Stomach smooth muscle (tissue), 2 donors: Measurements from ENCODE around the gene TTC14.
"Not testable (repeated sequence)": the region's sequence is repeated elsewhere in the genome, so short reads cannot be mapped to it uniquely, and the experiment has no call there.

Experiments used
- H3K27ac ChIP-seq: one replicate; pipeline ENCODE4 v1.7.0; 2013; ENCODE audit warnings: mild to moderate bottlenecking, low read length, inconsistent platforms
- H3K27me3 ChIP-seq, 2 donors: one replicate each; pipeline ENCODE4 v1.7.0; 2013; ENCODE audit warnings: low read length in 2 of 2; ENCODE audit not compliant: insufficient read depth in 2 of 2, control insufficient read depth in 1 of 2
- H3K36me3 ChIP-seq, 2 donors: one replicate each; pipeline ENCODE4 v1.7.0; 2013; ENCODE audit warnings: low read length in 2 of 2; ENCODE audit not compliant: control insufficient read depth in 2 of 2, insufficient read depth in 2 of 2
- H3K4me1 ChIP-seq: one replicate; pipeline ENCODE4 v1.7.0; 2013; ENCODE audit warnings: low read length; ENCODE audit not compliant: control insufficient read depth, insufficient read depth
- H3K4me3 ChIP-seq, 2 donors: one replicate each; pipeline ENCODE4 v1.7.0; 2013; ENCODE audit warnings: low read length in 2 of 2
- H3K9ac ChIP-seq, 2 donors: one replicate each; pipeline ENCODE4 v1.7.0; 2013; ENCODE audit warnings: low read length in 2 of 2, mild to moderate bottlenecking in 1 of 2
- H3K9me3 ChIP-seq, 2 donors: one replicate each; pipeline ENCODE4 v1.7.0; 2013; ENCODE audit warnings: low read length in 2 of 2; ENCODE audit not compliant: control insufficient read depth in 2 of 2
- donor health status: healthy.
- donor health status: Pancreatic carcinoma.

Gene TTC14, protein sequence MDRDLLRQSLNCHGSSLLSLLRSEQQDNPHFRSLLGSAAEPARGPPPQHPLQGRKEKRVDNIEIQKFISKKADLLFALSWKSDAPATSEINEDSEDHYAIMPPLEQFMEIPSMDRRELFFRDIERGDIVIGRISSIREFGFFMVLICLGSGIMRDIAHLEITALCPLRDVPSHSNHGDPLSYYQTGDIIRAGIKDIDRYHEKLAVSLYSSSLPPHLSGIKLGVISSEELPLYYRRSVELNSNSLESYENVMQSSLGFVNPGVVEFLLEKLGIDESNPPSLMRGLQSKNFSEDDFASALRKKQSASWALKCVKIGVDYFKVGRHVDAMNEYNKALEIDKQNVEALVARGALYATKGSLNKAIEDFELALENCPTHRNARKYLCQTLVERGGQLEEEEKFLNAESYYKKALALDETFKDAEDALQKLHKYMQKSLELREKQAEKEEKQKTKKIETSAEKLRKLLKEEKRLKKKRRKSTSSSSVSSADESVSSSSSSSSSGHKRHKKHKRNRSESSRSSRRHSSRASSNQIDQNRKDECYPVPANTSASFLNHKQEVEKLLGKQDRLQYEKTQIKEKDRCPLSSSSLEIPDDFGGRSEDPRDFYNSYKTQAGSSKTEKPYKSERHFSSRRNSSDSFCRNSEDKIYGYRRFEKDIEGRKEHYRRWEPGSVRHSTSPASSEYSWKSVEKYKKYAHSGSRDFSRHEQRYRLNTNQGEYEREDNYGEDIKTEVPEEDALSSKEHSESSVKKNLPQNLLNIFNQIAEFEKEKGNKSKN

DNA sequence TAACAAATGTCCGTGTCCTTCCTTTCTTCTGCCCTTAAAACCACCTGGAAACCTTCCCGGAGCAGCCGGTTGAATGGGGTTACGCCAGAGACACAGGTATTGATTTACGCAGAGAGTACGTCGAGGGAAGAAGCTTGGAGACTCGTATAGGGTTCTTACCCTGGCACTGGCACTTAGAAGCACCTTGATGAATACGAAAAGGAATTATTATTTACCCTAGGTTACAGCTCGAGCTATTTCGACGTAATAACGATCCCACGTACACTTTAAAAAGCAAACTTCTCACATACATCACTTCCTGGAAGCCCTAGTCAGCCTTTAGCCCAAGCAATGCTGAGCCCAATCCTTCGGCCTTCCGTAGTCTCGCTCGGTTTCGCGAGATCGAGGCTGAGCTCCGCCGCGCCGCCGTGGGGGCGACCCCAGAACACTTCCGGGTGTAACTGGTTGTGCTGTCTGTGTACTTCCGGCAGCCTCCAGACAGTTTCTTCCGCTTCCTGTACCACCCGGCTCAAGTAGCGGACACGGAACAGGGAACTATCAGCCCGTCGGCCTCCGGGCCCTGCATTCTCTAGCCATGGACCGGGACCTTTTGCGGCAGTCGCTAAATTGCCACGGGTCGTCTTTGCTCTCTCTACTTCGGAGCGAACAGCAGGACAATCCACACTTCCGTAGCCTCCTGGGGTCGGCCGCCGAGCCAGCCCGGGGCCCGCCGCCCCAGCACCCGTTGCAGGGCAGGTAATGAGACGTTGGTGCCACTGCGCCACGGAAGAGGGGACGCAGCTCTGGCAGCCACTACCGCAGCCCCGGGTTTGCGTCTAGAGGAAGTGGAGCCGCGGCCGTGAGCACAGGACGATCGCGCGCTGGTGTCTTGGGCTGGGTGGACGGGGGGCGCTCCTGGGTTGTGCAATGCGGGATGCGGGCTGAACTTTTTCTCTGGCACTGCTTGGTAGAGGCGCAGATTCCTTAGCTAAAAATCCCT is at the start of gene TTC14:
Gene TTC14, plus strand, starts transcription at position 476 of the 979 bp plus-strand sequence. Its CDS starts 99 bp downstream, at position 575.
- Histone ChIP-seq H3K27ac (peak within 1 kb of the TSS; percentile 32), H3K36me3 (peaks cover 5 to 21% of the 10 kb centered on the region in 2 donors), H3K9ac (peak within 1 kb of the TSS; percentile 79 to 84), H3K27me3 (no peaks in the 10 kb centered on the region), H3K9me3 (peaks cover 0 to 2% of the 10 kb centered on the region in 2 donors), H3K4me1 (no peaks in the 10 kb centered on the region), H3K4me3 (peak within 1 kb of the TSS; percentile 90 to 99)

DNA sequence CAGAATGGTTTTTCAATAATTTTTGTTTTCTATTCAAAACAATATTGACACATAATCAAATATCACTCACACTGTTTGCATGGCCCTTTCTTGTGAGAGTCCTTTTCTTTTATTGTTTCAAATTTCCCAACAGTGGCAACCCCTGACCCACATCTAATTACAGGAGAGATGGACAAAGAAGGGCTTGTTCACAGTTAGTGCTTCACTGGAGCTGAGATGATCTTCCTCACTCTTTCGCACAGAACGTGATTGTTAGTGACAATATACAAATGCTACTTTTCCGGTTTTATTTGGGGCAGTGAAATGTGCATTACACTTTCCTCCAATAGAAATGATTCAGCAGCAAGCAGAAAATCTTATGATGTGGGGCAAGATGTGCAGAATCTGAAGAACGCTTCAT is 38.6 kb upstream of the TTC14 start:
- Histone ChIP-seq H3K4me1 (no peaks in the 10 kb centered on the region), H3K9me3 (no peaks in the 10 kb centered on the region), H3K27ac (no peak overlapping the region), H3K27me3 (no peaks in the 10 kb centered on the region), H3K4me3 (no peak overlapping the region), H3K36me3 (no peaks in the 10 kb centered on the region), H3K9ac (no peak overlapping the region)

DNA sequence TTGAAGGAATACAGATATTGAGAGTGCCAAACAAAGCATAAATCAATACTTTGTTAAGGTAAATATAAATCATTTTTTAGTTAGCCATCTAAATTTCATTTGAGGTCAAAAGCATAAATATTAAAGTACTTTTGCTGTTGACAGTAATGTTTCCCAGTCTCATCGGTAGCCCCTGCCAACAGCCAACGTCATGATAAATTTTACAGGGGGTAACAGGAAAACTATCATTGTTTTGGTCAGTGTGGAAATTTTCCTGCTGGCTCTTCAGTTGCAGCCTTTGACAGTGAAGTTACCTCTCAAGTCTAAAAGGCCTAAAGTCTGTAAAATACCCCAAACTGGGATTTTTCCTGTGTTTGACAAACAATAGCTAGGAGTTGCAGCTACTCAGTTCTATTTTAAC is 37.3 kb upstream of the TTC14 start:
- no peaks in the 10 kb centered on the region for H3K27me3 ChIP-seq
- no peak overlapping the region for H3K9ac ChIP-seq
- no peaks in the 10 kb centered on the region for H3K9me3 ChIP-seq
- H3K4me3 ChIP-seq, result no peak overlapping the region
- H3K4me1 ChIP-seq, result no peaks in the 10 kb centered on the region
- no peaks in the 10 kb centered on the region for H3K36me3 ChIP-seq
- H3K27ac ChIP-seq, result no peak overlapping the region

DNA sequence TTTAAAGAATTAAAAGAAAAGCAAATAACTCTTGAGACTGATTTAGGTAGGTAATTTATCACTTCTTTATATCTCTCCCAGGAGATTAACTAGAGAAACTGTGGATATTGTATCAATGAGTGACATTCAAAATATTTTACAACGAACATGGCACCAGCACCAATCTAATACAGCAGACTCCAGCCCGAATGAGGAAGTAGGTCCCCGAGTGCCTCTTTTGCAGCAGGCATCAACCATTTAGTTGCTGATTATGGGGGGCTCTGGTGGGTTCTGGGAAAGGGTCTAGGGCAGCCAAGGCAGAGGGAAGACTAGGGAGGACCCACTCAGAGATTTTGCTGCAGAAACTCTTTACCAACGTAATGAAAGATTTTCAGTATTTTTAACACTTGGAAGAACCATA is 31.7 kb upstream of the TTC14 start:
- H3K27ac ChIP-seq, result no peak overlapping the region
- H3K9ac ChIP-seq, result no peak overlapping the region
- H3K4me1 ChIP-seq, result no peaks in the 10 kb centered on the region
- H3K36me3 ChIP-seq, result no peaks in the 10 kb centered on the region
- H3K4me3 ChIP-seq, result no peak overlapping the region
- no peaks in the 10 kb centered on the region for H3K27me3 ChIP-seq
- H3K9me3 ChIP-seq, result peaks cover 0 to 4% of the 10 kb centered on the region in 2 donors

DNA sequence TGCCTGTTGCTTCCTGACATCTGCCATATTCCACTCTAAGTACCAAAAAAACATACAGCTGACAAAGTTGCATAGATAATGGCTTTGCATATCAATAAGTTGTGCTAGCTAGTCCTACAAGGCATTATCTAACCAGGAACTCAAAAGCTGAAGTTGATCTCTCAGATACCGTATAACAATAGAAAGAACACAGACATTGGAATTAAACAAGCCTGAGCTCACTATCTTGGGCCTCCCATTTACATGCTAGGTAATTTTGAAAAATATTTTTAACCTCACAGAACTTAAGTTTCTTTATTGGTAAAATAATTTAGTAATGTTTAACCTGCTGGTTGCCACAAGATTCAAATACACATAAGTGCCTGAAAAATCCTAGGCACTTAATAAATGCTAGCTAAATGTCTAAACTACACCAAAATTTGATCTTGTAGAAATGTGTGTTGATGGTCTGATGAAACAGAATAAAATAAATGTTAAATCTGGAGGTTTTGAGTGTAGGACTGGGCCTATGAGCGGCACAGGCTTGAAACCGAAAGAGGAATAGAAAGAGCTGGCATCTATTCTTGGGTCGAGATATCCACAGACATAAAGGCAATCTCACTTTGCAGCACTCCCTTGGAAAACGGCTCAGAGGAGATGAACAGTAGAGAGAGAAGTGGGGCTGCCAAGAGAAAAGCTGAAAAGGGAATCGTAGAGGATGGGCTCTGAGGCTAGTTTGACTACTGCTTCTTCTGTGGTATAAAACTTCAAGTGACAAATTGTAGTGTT is 29.9 kb upstream of the TTC14 start:
- Histone ChIP-seq H3K9me3 (peaks cover 0 to 4% of the 10 kb centered on the region in 2 donors), H3K4me1 (no peaks in the 10 kb centered on the region), H3K36me3 (no peaks in the 10 kb centered on the region), H3K27me3 (no peaks in the 10 kb centered on the region), H3K27ac (no peak overlapping the region), H3K4me3 (no peak overlapping the region), H3K9ac (no peak overlapping the region)

DNA sequence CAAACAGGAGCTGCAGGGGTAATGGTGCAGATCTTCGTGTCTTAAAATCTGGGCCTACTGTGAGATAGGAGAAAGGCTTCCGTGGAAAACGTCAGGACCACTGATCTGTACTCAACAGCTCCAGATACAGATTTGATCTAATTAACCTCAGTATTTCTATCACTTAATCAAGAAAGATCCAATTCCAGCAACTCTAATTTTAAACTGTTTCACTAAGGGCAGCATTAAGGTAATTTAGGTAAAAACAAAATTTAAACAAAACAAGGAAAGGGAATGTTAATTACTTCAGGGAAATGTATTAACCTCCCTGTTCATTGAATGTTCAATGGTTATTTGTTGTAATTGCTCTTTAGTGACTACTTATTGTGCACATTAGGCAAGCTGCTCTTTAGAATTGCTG is 26.4 kb upstream of the TTC14 start:
- Histone ChIP-seq H3K9me3 (peaks cover 0 to 4% of the 10 kb centered on the region in 2 donors), H3K9ac (no peak overlapping the region), H3K4me1 (no peaks in the 10 kb centered on the region), H3K36me3 (no peaks in the 10 kb centered on the region), H3K27me3 (no peaks in the 10 kb centered on the region), H3K4me3 (no peak overlapping the region), H3K27ac (no peak overlapping the region)

DNA sequence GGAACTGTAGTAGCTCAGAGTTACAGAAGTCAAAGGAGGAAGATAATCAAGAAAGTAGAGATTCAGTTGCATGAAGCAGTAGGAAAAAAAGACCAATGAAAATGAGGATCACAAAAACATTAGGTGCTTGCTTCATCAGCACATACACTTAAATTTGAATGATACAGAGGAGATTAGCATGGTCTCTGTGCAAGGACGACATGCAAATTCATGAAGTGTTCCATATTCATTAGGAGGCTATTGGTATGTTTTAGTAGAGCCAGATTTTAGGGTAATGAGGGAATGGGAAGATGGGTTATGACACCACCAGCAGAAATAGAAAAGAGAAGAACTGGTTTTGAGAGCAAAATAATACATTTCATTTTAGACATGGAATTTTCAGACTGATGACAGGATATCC is 21.0 kb upstream of the TTC14 start:
- Histone ChIP-seq H3K9me3 (no peaks in the 10 kb centered on the region), H3K27ac (no peak overlapping the region), H3K27me3 (no peaks in the 10 kb centered on the region), H3K4me1 (no peaks in the 10 kb centered on the region), H3K36me3 (no peaks in the 10 kb centered on the region), H3K9ac (no peak overlapping the region), H3K4me3 (no peak overlapping the region)

DNA sequence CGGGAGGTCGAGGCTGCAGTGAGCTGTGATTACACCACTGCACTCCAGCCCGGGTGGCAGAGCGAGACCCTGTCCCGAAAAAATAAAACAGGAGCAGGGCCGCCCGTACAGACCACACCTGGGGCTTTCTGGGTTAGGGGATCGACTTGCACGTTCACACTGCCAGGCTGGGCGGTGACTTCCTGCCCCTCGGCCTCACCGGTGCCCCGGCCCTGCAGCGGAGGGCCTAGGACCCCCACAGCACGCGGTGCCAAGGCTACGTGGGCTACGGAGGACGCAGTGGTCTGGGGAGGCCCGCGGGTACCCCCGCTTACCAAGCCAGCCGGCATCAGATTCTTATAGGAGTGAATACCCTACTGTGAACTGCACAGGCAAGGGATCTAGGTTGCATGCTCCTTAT is 11.6 kb upstream of the TTC14 start:
- Histone ChIP-seq H3K9me3 (no peaks in the 10 kb centered on the region), H3K4me3 (no peak overlapping the region), H3K4me1 (no peaks in the 10 kb centered on the region), H3K27ac (no peak overlapping the region), H3K36me3 (no peaks in the 10 kb centered on the region), H3K27me3 (no peaks in the 10 kb centered on the region), H3K9ac (no peak overlapping the region)

DNA sequence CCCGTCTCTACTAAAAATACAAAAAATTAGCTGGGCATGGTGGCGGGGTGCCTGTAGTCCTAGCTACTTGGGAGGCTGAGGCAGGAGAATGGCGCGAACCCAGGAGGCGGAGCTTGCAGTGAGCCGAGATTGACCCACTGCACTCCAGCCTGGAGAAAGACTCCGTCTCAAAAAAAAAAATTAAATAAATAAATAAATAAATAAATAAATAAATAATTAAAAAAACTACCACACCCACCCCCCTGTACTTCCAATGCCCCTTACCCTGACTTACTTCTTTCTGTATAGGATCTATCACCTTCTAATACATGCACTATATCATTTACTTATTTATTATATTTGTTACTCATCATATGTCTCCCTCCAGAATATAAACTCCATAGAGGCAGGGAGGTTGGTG is 8.3 kb upstream of the TTC14 start:
- not testable (repeated sequence) for H3K27ac ChIP-seq, H3K4me3 ChIP-seq, H3K36me3 ChIP-seq, H3K9ac ChIP-seq, H3K27me3 ChIP-seq, H3K9me3 ChIP-seq, H3K4me1 ChIP-seq
